Spleen (tissue), 11 donors: Measurements from ENCODE around the gene NKTR. TPM values are rescaled to one million over a fixed set of nuclear protein-coding genes. Genes with fewer than 3 reads are reported as not detected.
A peak's percentile ranks its signal among the peaks of the same experiment; 100 is the strongest.

Source experiments
- DNase-seq: peaks from one replicate; pipeline ENCODE4 v3.0.0-alpha.2; 2020
- H3K27ac ChIP-seq, 8 donors: fragments of 200-600 bp; sonication (generic) in 7 of 8; 1 replicate in 4 of 8; 2 replicates in 4 of 8; pipeline versions ENCODE4 v1.5.0 to v1.8.0; 2016 to 2021; ENCODE audit warnings: inconsistent platforms in 4 of 8, mild to moderate bottlenecking in 4 of 8, moderate library complexity in 1 of 8
- H3K27me3 ChIP-seq, 7 donors: fragments of 200-600 bp; sonication (generic) in 6 of 7; replicated peaks in 1 of 7; 1 replicate in 4 of 7; 2 replicates in 3 of 7; pipeline versions ENCODE4 v1.5.0 to v1.8.0; 2016 to 2021; ENCODE audit warnings: inconsistent platforms in 3 of 7, mild to moderate bottlenecking in 1 of 7
- H3K36me3 ChIP-seq, 6 donors: fragments of 200-600 bp; sonication (generic) in 5 of 6; 1 replicate in 4 of 6; 2 replicates in 2 of 6; pipeline versions ENCODE4 v1.5.0 to v1.8.0; 2016 to 2021; ENCODE audit warnings: inconsistent platforms in 2 of 6
- H3K4me1 ChIP-seq, 6 donors: fragments of 200-600 bp; sonication (generic) in 5 of 6; 1 replicate in 3 of 6; 2 replicates in 3 of 6; pipeline versions ENCODE4 v1.5.0 to v1.8.0; 2016 to 2021; ENCODE audit warnings: inconsistent platforms in 3 of 6
- H3K4me3 ChIP-seq, 8 donors: fragments of 200-600 bp; sonication (generic) in 7 of 8; 1 replicate in 4 of 8; 2 replicates in 4 of 8; pipeline versions ENCODE4 v1.5.0 to v1.8.0; 2016 to 2021; ENCODE audit warnings: inconsistent platforms in 4 of 8, mild to moderate bottlenecking in 4 of 8, moderate library complexity in 2 of 8
- H3K9me3 ChIP-seq, 8 donors: fragments of 200-600 bp; sonication (generic) in 7 of 8; 1 replicate in 4 of 8; 2 replicates in 4 of 8; pipeline versions ENCODE4 v1.5.0 to v1.8.0; 2016 to 2021; ENCODE audit warnings: inconsistent platforms in 4 of 8
- CTCF ChIP-seq, 11 experiments: fragments of 200-600 bp in 7 of 11; fragments of 450-650 bp in 4 of 11; sonication (generic) in 4 of 11; IDR thresholded peaks in 8 of 11; conservative IDR thresholded peaks in 3 of 11; 1 replicate in 7 of 11; 2 replicates in 4 of 11; pipeline versions ENCODE4 v1.4.0 to v1.8.0; 2016 to 2021; ENCODE audit warnings: antibody characterized with exemption in 11 of 11, inconsistent platforms in 4 of 11, mild to moderate bottlenecking in 1 of 11
- POLR2A ChIP-seq, 3 donors: fragments of 450-650 bp; IDR thresholded peaks; one replicate each; pipeline ENCODE4 v1.5.1; 2017; ENCODE audit warnings: antibody characterized with exemption in 3 of 3, mild to moderate bottlenecking in 1 of 3
- POLR2AphosphoS5 ChIP-seq, 3 donors: sonication (generic); formaldehyde crosslinking; IDR thresholded peaks; one replicate each; pipeline ENCODE4 v1.5.1; 2017; ENCODE audit warnings: antibody characterized with exemption in 3 of 3
- WGBS, 5 donors: extraction: QIAGEN DNeasy Blood & Tissue Kit in 3 of 5; methylation state at CpG; one replicate each; pipeline versions ENCODE4 v1.1.5 to v1.1.7; 2013 to 2018; 5-methylcytosine and 5-hydroxymethylcytosine counted together
- intact Hi-C: fragments of 100-400 bp; cut with DNase I; formaldehyde crosslinking; loops from one replicate; pipeline ENCODE4 v1.15.0; 2023; ENCODE audit warnings: low total_unique reads
- polyA plus RNA-seq, 3 donors: library from polyadenylated mRNA; stranded (reverse); fragments of 200-250 nt; gene quantifications; one replicate each; pipeline ENCODE4 v1.2.1, GENCODE V29; 2013
- total RNA-seq, 7 donors: library from RNA; depleted of rRNA in 3 of 7; stranded (reverse); fragments of >200 nt in 3 of 7; fragmentation: NEBNext Ultra II Directional in 4 of 7; extraction: Animal tissue kit (Norgen Biotek cat#: 25700) in 4 of 7; gene quantifications; one replicate each; pipeline versions ENCODE4 v1.1.0 to v1.2.1, GENCODE V29; 2016 to 2021
- donor health status: healthy with polysubstance abuse.
- donor health status: DM: no; HTN: no; CAD: no; lungs with moderate emphysema.
- donor health status: DM: no; HTN: no; CAD: no.
- donor health status: Bipolar disorder and iron deficiency.
- donor health status: healthy.
- donor health status: DM: no; HTN: no; CAD: no.
- donor health status: DM: yes; HTN: yes; CAD: no.

NKTR gene
- total and polyA plus RNA-seq, 10 donors: 19.9 to 258 (median 140) TPM

GRCh38 chr3:42667523-42668412 is 67.3 kb downstream of the NKTR start:
- WGBS, 5 donors: 54 to 67% (median 62%) methylated on average over 7 to 8 of the region's 8 CpGs
- TF ChIP-seq CTCF (IDR thresholded peaks at IDR 0.05 in 8 of 11, conservative IDR thresholded peaks at IDR 0.05 in 3 of 11) (no peak), POLR2AphosphoS5 (IDR thresholded peaks at IDR 0.05) (peak in 1 of 3 donors; percentile 27)
- DNase-seq: no peak
- H3K27ac ChIP-seq: no peak overlapping the region
- peaks cover 0 to 18% (median 0%) of the 10 kb centered on the region in 6 donors for H3K36me3 ChIP-seq
- intact Hi-C loops: no loop called here
- H3K27me3 ChIP-seq: peaks cover 0 to 4% (median 0%) of the 10 kb centered on the region in 7 donors
- H3K4me3 ChIP-seq: no peak overlapping the region
- no peaks in the 10 kb centered on the region for H3K9me3 ChIP-seq
- H3K4me1 ChIP-seq: peaks cover 0 to 5% (median 0%) of the 10 kb centered on the region in 6 donors

- DNase-seq: no peak
- Histone ChIP-seq H3K36me3 (peaks cover 0 to 12% (median 0%) of the 10 kb centered on the region in 6 donors), H3K9me3 (no peaks in the 10 kb centered on the region), H3K4me1 (peaks cover 0 to 5% (median 0%) of the 10 kb centered on the region in 6 donors), H3K4me3 (no peak overlapping the region), H3K27ac (no peak overlapping the region), H3K27me3 (peaks cover 0 to 4% (median 0%) of the 10 kb centered on the region in 7 donors)
- TF ChIP-seq CTCF (IDR thresholded peaks at IDR 0.05 in 8 of 11, conservative IDR thresholded peaks at IDR 0.05 in 3 of 11): no peak
- no peak for TF ChIP-seq POLR2A (IDR thresholded peaks at IDR 0.05)
- intact Hi-C loops: no loop called here
- 75 to 89% (median 78%) methylated on average over 2 of the region's 2 CpGs for WGBS, 5 donors
These were observed 67.9 kb downstream of the NKTR start for GRCh38 chr3:42668413-42668760.

GRCh38 chr3:42668793-42669217 is 68.3 kb downstream of the NKTR start:
- 83 to 94% (median 89%) methylated on average over 4 of the region's 4 CpGs for WGBS, 5 donors
- Histone ChIP-seq H3K9me3 (no peaks in the 10 kb centered on the region), H3K27ac (no peak overlapping the region), H3K27me3 (peaks cover 0 to 4% (median 0%) of the 10 kb centered on the region in 7 donors), H3K4me3 (no peak overlapping the region), H3K36me3 (peaks cover 0 to 8% (median 0%) of the 10 kb centered on the region in 6 donors), H3K4me1 (peaks cover 0 to 1% (median 0%) of the 10 kb centered on the region in 6 donors)
- no peak for DNase-seq
- no peak for TF ChIP-seq CTCF (IDR thresholded peaks at IDR 0.05 in 8 of 11, conservative IDR thresholded peaks at IDR 0.05 in 3 of 11)
- no peak for TF ChIP-seq POLR2A (IDR thresholded peaks at IDR 0.05)
- TF ChIP-seq POLR2AphosphoS5 (IDR thresholded peaks at IDR 0.05): peak in 2 of 3 donors; percentile 14 to 22
- intact Hi-C loops: no loop called here

- Histone ChIP-seq H3K27me3 (peaks cover 0 to 4% (median 0%) of the 10 kb centered on the region in 7 donors), H3K4me3 (no peak overlapping the region), H3K27ac (no peak overlapping the region), H3K36me3 (no peaks in the 10 kb centered on the region), H3K4me1 (no peaks in the 10 kb centered on the region), H3K9me3 (no peaks in the 10 kb centered on the region)
- 83 to 91% (median 88%) methylated on average over 7 of the region's 7 CpGs for WGBS, 5 donors
- TF ChIP-seq CTCF (IDR thresholded peaks at IDR 0.05 in 8 of 11, conservative IDR thresholded peaks at IDR 0.05 in 3 of 11) (no peak), POLR2AphosphoS5 (IDR thresholded peaks at IDR 0.05) (no peak), POLR2A (IDR thresholded peaks at IDR 0.05) (no peak)
- intact Hi-C loops: no loop called here
- DNase-seq: no peak
These were observed 69.6 kb downstream of the NKTR start for GRCh38 chr3:42670051-42670576.
